Spleen (tissue), 7 donors: ENCODE measurements around the gene KIF26B.

ENCODE experiments used
- CTCF ChIP-seq, 11 experiments: fragments of 200-600 bp in 7 of 11; fragments of 450-650 bp in 4 of 11; sonication (generic) in 4 of 11; IDR thresholded peaks in 8 of 11; conservative IDR thresholded peaks in 3 of 11; 1 replicate in 7 of 11; 2 replicates in 4 of 11; pipeline versions ENCODE4 v1.4.0 to v1.8.0; 2016 to 2021; ENCODE audit warnings: antibody characterized with exemption in 11 of 11, inconsistent platforms in 4 of 11, mild to moderate bottlenecking in 1 of 11
- POLR2A ChIP-seq, 3 donors: fragments of 450-650 bp; IDR thresholded peaks; one replicate each; pipeline ENCODE4 v1.5.1; 2017; ENCODE audit warnings: antibody characterized with exemption in 3 of 3, mild to moderate bottlenecking in 1 of 3
- donor health status: DM: no; HTN: no; CAD: no; lungs with moderate emphysema.
- donor health status: DM: no; HTN: no; CAD: no.
- donor health status: DM: no; HTN: no; CAD: no.

GRCh38 chr1:245493029-245493428, 338.2 kb downstream of the KIF26B start:
- TF ChIP-seq CTCF (IDR thresholded peaks at IDR 0.05 in 8 of 11, conservative IDR thresholded peaks at IDR 0.05 in 3 of 11) (no peak), POLR2A (IDR thresholded peaks at IDR 0.05) (no peak)
